ENCODE results near the gene CCZ1. TPM values are rescaled to one million over a fixed set of nuclear protein-coding genes. Genes with fewer than 3 reads are reported as not detected.
"Not testable (repeated sequence)": the region's sequence is repeated elsewhere in the genome, so short reads cannot be mapped to it uniquely, and the experiment has no call there.

Gene CCZ1
- total and polyA plus RNA-seq, 2 donors: 46.4 to 63.6 TPM

DNA sequence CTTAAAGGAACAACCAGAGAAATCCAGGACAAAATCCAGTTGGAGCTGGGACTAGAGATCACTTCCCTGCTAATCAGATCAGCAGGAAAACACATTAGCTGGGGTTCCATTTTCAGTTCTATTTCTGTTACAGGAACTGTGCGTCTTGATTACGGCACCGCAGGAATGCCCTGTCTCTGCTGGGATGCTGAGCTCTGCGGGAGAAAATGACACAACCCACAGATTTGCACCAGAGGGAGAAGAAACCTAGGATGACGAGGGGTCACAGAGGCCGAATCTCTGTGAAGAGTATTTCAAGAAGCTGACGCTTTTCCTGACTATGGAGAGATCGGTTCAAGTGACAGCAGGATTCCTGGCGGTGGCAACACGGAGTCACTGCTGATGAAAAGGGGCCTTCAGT lies 31.8 kb downstream of the CCZ1 start:
- H3K4me1 ChIP-seq (ENCODE audit: control insufficient read depth in 2 of 2, insufficient read depth in 2 of 2, low read length in 2 of 2); H3K36me3 ChIP-seq (ENCODE audit: control insufficient read depth in 2 of 2, insufficient read depth in 2 of 2, low read length in 1 of 2); H3K27ac ChIP-seq (ENCODE audit: low read depth in 1 of 2, low read length in 1 of 2); H3K9me3 ChIP-seq (ENCODE audit: control insufficient read depth in 2 of 2, insufficient read depth in 1 of 2, low read length in 1 of 2); H3K27me3 ChIP-seq (ENCODE audit: control insufficient read depth in 2 of 2, insufficient read depth in 1 of 2, low read length in 1 of 2); DNase-seq (ENCODE audit: low read depth in 6 of 9, low spot score in 9 of 9); H3K4me3 ChIP-seq (ENCODE audit: low read length in 2 of 2): not testable (repeated sequence)
- WGBS: 100% methylated on average over 1 of the region's 10 CpGs

DNA sequence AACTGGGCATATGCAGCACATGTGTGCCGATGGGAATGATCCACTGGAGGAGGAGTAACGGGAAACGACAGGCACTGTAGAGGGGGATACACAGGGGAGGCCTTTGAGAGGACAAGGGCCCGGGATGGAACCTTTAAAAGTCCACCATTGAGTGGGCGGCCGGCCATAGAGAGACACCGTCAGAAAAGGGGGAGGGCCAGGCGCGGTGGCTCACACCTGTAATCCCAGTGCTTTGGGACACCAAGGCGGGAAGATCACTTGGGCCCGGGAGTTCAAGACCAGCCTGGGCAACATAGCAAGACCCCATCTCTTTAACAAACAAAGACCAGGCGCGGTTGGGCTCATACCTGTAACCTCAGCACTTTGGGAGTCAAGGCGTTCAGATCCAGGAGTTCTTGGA lies 32.7 kb downstream of the CCZ1 start:
- not testable (repeated sequence) for DNase-seq (ENCODE audit: low read depth in 6 of 9, low spot score in 9 of 9); H3K27ac ChIP-seq (ENCODE audit: low read depth in 1 of 2, low read length in 1 of 2); H3K36me3 ChIP-seq (ENCODE audit: control insufficient read depth in 2 of 2, insufficient read depth in 2 of 2, low read length in 1 of 2); H3K27me3 ChIP-seq (ENCODE audit: control insufficient read depth in 2 of 2, insufficient read depth in 1 of 2, low read length in 1 of 2); H3K4me3 ChIP-seq (ENCODE audit: low read length in 2 of 2); H3K4me1 ChIP-seq (ENCODE audit: control insufficient read depth in 2 of 2, insufficient read depth in 2 of 2, low read length in 2 of 2); H3K9me3 ChIP-seq (ENCODE audit: control insufficient read depth in 2 of 2, insufficient read depth in 1 of 2, low read length in 1 of 2)
- over 99% methylated on average over 14 of the region's 14 CpGs for WGBS

DNA sequence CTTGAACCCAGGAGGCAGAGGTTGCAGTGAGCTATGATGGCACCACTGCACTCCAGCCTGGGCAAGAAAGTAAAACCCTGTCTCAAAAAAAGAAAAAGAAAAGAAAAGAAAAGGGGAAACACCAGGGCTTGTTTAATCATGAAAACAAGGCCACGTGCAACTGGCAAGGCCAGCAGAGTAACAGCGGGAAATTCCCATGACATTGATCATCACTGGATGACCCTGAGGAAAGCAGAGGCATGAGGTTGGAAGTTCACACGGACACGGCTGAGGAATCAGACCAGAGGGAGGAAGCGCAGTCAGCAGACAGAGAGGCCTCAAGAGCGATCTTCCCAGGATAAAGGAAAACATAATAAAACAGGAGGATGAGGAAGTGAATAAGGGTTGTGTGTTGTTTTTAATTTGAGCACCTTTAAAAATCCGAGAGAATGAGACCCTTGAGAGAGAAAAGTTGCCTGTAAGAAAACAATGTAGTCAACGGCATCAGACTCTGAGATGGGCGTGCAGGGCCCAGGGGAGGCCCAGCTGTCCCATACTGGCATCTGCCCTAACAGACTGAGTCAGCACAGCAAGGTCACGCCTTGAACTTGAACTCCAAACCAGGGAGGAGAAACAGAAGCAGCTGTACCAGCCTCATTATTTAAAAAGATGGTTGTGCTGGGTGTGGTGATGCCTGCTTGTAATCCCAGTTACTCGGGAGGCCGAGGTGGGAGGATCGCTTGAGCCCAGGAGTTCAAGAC lies 33.5 kb downstream of the CCZ1 start:
- H3K9me3 ChIP-seq (ENCODE audit: control insufficient read depth in 2 of 2, insufficient read depth in 1 of 2, low read length in 1 of 2); H3K36me3 ChIP-seq (ENCODE audit: control insufficient read depth in 2 of 2, insufficient read depth in 2 of 2, low read length in 1 of 2); DNase-seq (ENCODE audit: low read depth in 6 of 9, low spot score in 9 of 9); H3K27me3 ChIP-seq (ENCODE audit: control insufficient read depth in 2 of 2, insufficient read depth in 1 of 2, low read length in 1 of 2); H3K27ac ChIP-seq (ENCODE audit: low read depth in 1 of 2, low read length in 1 of 2); H3K4me3 ChIP-seq (ENCODE audit: low read length in 2 of 2); H3K4me1 ChIP-seq (ENCODE audit: control insufficient read depth in 2 of 2, insufficient read depth in 2 of 2, low read length in 2 of 2): not testable (repeated sequence)
- WGBS: 90% methylated on average over 4 of the region's 13 CpGs

DNA sequence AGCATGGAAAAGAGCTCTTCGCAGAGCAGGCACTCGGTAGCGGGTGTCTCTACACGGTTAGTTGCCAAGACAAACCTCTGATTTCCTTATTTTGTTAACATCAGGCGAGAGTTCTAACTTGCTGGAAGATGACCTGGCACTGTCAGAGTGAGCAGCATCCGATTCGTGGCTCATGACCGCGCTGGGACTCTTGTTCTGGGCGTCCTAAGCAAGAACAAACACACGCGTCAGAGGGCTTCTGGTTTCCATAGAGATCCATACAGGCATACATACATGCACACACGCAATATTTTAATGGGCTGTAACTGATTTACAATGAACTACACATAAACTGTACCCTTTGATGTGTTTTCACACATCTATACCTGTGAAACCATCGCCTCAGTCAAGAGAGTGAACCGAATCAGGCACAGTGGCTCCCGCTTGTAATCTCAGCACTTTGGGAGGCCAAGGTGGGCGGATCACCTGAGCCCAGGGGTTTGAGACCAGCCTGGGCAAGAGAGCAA lies 36.5 kb downstream of the CCZ1 start:
- not testable (repeated sequence) for DNase-seq (ENCODE audit: low read depth in 6 of 9, low spot score in 9 of 9); H3K9me3 ChIP-seq (ENCODE audit: control insufficient read depth in 2 of 2, insufficient read depth in 1 of 2, low read length in 1 of 2); H3K4me3 ChIP-seq (ENCODE audit: low read length in 2 of 2); H3K4me1 ChIP-seq (ENCODE audit: control insufficient read depth in 2 of 2, insufficient read depth in 2 of 2, low read length in 2 of 2); H3K27ac ChIP-seq (ENCODE audit: low read depth in 1 of 2, low read length in 1 of 2); H3K27me3 ChIP-seq (ENCODE audit: control insufficient read depth in 2 of 2, insufficient read depth in 1 of 2, low read length in 1 of 2); H3K36me3 ChIP-seq (ENCODE audit: control insufficient read depth in 2 of 2, insufficient read depth in 2 of 2, low read length in 1 of 2)
- no CpG with 5 or more reads among the region's 17 CpGs for WGBS

DNA sequence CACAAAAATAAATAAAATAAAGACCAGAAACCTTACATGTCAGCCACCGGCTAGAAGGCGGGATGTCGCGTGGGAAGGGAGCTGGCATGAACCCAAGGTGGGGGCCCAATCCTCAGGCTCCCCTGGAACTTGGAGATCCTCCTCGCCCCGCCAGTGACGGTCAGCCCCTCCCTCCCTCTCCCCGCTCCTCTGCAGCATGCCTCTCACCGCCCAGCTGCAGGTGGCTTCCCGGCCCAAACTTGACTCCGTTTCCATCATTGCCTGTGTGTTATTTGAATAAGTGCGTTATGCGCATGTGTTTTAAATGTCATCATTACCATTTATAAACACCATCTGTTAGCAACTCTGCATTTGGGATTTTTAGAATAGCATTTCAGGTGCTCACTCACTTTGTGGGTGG lies 64.7 kb downstream of the CCZ1 start:
- not testable (repeated sequence) for H3K4me1 ChIP-seq (ENCODE audit: control insufficient read depth in 2 of 2, insufficient read depth in 2 of 2, low read length in 2 of 2); H3K4me3 ChIP-seq (ENCODE audit: low read length in 2 of 2); H3K9me3 ChIP-seq (ENCODE audit: control insufficient read depth in 2 of 2, insufficient read depth in 1 of 2, low read length in 1 of 2); H3K27me3 ChIP-seq (ENCODE audit: control insufficient read depth in 2 of 2, insufficient read depth in 1 of 2, low read length in 1 of 2); H3K27ac ChIP-seq (ENCODE audit: low read depth in 1 of 2, low read length in 1 of 2); DNase-seq (ENCODE audit: low read depth in 6 of 9, low spot score in 9 of 9); H3K36me3 ChIP-seq (ENCODE audit: control insufficient read depth in 2 of 2, insufficient read depth in 2 of 2, low read length in 1 of 2)
- 47% methylated on average over 5 of the region's 13 CpGs for WGBS

DNA sequence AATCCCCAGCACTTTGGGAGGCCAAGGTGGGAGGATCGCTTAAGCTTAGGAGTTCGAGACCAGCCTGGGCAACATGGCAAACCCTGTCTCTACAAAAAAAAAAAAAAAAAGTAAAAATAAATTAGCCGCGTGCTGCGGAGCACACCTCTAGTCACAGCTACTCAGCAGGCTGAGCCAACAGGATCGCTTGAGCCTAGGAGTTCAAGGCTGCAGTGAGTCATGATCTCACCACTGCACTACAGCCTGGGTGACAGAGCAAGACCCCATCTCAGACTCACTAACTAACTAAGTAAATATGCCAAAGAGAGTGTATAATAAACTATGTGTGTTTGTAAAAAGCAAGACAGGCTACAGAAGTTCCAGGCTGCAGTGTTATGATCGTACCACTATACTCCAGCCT lies 65.3 kb downstream of the CCZ1 start:
- not testable (repeated sequence) for H3K4me1 ChIP-seq (ENCODE audit: control insufficient read depth in 2 of 2, insufficient read depth in 2 of 2, low read length in 2 of 2); H3K27ac ChIP-seq (ENCODE audit: low read depth in 1 of 2, low read length in 1 of 2); H3K9me3 ChIP-seq (ENCODE audit: control insufficient read depth in 2 of 2, insufficient read depth in 1 of 2, low read length in 1 of 2); H3K36me3 ChIP-seq (ENCODE audit: control insufficient read depth in 2 of 2, insufficient read depth in 2 of 2, low read length in 1 of 2); DNase-seq (ENCODE audit: low read depth in 6 of 9, low spot score in 9 of 9); H3K27me3 ChIP-seq (ENCODE audit: control insufficient read depth in 2 of 2, insufficient read depth in 1 of 2, low read length in 1 of 2); H3K4me3 ChIP-seq (ENCODE audit: low read length in 2 of 2)
- 99% methylated on average over 5 of the region's 7 CpGs for WGBS

DNA sequence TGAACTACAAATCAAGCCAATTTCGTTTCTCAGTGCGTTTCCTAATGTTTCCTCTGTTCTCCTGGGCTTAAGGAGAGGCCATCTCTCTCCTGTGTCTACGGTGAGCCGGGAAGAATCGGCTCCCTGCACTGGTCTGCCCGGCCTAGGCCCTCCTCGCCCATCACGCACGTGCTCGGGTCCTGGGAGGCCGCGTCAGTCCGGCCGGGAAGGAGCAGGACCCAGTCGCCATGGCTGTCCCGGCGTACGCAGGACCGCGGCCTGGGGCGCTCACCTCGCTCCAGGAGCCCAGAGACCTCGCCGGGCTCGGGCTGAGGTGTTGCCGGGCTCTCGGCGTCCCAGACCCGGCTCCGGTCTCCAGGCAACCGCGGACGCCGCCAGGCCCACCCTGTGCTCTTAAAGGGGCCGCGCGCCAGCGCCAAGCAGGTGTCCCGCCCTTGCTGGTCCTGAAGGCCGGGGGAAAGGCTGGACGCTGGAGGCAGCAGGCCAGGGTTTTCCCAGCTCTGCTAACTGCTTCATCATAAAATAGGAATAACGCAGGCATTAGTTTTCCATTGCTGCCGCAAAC lies 71.9 kb downstream of the CCZ1 start, which contains the start of gene RSPH10B:
TSS of gene RSPH10B (minus strand) at position 343 of the 565 bp plus-strand sequence. CDS start 3,573 bp downstream, outside the sequence.
- H3K27me3 ChIP-seq (ENCODE audit: control insufficient read depth in 2 of 2, insufficient read depth in 1 of 2, low read length in 1 of 2); H3K36me3 ChIP-seq (ENCODE audit: control insufficient read depth in 2 of 2, insufficient read depth in 2 of 2, low read length in 1 of 2); H3K27ac ChIP-seq (ENCODE audit: low read depth in 1 of 2, low read length in 1 of 2); H3K4me1 ChIP-seq (ENCODE audit: control insufficient read depth in 2 of 2, insufficient read depth in 2 of 2, low read length in 2 of 2); H3K9me3 ChIP-seq (ENCODE audit: control insufficient read depth in 2 of 2, insufficient read depth in 1 of 2, low read length in 1 of 2); DNase-seq (ENCODE audit: low read depth in 6 of 9, low spot score in 9 of 9); H3K4me3 ChIP-seq (ENCODE audit: low read length in 2 of 2): not testable (repeated sequence)
- 47% methylated on average over 20 of the region's 43 CpGs for WGBS

DNA sequence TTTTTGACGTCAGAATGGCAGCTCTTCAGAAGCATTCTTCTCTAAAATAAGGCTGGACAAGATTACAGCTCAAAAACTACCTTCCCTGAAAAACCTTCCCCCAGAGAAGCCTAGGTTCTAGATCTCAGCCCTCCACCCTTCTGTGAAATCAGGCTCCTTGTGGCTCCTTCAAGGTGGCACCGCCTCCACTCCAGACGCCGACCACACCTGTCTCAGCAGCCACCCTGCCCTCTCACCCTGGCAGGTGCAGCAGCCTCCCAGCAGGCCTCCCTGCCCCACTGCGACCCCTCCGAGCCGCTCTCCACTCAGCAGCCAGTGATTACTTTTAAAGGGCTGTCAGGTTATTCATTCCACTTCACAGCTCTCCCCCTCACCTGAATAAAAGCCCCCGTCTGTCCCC lies 75.0 kb downstream of the CCZ1 start:
- DNase-seq (ENCODE audit: low read depth in 6 of 9, low spot score in 9 of 9); H3K4me1 ChIP-seq (ENCODE audit: control insufficient read depth in 2 of 2, insufficient read depth in 2 of 2, low read length in 2 of 2); H3K27ac ChIP-seq (ENCODE audit: low read depth in 1 of 2, low read length in 1 of 2); H3K4me3 ChIP-seq (ENCODE audit: low read length in 2 of 2); H3K27me3 ChIP-seq (ENCODE audit: control insufficient read depth in 2 of 2, insufficient read depth in 1 of 2, low read length in 1 of 2); H3K36me3 ChIP-seq (ENCODE audit: control insufficient read depth in 2 of 2, insufficient read depth in 2 of 2, low read length in 1 of 2); H3K9me3 ChIP-seq (ENCODE audit: control insufficient read depth in 2 of 2, insufficient read depth in 1 of 2, low read length in 1 of 2): not testable (repeated sequence)
- no CpG with 5 or more reads among the region's 8 CpGs for WGBS
